Stimulated activated CD4-positive, alpha-beta T cell treated with anti-CD3 and anti-CD28 coated beads, Interleukin-2, amount 100 ng/mL, for 4 hours (primary cell): ENCODE results near the gene SLC6A20.

Experiments used
- DNase-seq: peaks from one replicate; pipeline ENCODE4 v3.0.0-alpha.2; 2020; ENCODE audit warnings: low read depth

The SLC6A20 gene, protein sequence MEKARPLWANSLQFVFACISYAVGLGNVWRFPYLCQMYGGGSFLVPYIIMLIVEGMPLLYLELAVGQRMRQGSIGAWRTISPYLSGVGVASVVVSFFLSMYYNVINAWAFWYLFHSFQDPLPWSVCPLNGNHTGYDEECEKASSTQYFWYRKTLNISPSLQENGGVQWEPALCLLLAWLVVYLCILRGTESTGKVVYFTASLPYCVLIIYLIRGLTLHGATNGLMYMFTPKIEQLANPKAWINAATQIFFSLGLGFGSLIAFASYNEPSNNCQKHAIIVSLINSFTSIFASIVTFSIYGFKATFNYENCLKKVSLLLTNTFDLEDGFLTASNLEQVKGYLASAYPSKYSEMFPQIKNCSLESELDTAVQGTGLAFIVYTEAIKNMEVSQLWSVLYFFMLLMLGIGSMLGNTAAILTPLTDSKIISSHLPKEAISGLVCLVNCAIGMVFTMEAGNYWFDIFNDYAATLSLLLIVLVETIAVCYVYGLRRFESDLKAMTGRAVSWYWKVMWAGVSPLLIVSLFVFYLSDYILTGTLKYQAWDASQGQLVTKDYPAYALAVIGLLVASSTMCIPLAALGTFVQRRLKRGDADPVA

DNA sequence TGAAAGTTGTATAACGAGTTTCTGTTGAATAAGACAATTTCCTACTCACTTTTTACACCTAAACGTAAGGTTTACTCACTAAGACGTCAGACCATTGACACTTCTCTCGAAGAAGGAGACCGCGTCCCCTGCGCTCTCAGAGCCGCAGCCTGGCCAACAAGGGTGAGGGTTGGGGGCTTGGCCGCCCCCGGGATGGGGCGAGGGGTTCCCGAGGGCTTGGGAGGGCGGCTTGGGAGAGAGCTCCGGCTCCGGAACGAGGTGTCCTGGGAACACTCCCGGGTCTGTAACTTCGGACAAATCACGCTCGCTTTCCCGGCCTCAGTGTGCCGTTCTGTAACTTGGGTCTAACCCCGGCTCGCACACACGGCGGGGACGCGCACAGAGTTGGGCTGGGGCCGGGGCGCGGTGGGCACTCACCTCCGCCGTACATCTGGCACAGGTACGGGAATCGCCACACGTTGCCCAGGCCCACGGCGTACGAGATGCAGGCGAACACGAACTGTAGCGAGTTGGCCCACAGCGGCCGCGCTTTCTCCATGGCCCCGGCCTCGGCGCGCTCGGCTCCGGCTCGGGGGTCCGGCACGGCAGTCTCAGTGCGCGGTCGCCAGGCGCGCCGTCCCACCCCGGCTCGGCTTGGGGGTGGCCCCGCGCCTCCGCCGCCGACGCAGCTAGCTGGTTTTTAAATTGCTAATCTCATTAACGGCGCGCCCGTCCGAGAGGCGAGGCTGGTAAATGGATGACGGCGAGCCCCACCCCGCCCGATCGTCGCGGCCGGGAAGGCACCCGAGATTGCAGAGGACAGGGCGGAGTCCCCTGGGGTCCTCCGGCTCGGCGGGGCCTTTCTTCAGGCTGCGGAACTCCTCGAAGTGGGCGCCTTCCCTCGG is at the start of gene SLC6A20:
TSS of gene SLC6A20 (minus strand) at position 655 of the 884 bp plus-strand sequence. CDS start at position 538, 117 bp downstream.
- DNase-seq, result no peak

DNA sequence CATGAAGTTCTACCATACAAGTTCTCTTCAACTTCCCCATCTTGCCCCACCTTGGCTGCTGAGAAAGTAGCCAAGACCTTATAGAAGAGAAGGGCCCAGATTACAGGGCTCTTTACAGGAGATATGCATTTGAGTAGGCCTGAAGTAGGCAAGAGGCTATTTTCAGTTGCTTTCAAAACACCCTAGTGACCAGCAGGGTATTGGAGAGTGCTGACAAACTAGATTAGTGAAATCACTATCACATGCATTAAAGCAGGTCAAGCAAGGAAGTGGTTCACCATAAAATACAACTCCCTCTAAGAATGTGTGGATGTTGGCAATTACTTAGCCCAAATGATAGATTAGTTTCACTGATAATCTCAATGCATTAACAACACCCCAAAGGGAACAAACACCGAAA is 48.3 kb upstream of the SLC6A20 start:
- DNase-seq, result no peak

DNA sequence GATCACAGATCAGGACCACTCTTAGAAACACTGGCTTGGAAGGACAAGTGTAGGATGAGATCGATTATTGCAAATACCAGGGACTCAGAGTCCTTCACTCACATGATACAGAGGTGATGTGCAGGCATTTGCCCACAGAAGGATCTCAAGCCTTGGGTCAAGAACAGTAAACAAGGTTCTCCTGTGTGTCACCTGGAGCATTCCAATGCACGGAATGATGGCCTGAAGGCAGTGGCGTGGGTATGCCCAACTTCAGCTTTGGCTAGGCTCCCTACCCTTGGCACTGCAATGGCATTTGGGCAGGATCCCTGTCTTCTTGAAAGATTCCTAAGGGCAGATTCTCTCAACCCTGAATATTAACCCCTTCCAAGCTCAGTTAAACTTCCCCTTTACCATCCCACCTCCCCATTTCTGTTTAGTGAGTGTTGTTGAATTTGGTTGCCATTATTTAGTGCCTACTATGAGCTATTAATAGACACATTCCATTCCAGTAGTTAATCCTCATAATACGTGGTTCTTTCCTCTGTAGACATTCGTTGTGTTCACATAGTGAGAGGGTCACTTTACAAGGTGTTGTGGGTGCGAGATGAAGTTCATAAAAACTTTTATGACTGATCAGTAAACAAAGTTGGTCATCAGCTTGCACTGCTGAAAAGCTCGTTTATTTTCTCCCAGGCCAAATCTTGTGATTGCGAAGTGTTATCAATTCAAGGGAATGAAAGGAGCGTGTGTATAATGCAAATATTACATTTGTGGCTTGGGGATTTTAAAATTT is 46.7 kb upstream of the SLC6A20 start:
- DNase-seq, result no peak

DNA sequence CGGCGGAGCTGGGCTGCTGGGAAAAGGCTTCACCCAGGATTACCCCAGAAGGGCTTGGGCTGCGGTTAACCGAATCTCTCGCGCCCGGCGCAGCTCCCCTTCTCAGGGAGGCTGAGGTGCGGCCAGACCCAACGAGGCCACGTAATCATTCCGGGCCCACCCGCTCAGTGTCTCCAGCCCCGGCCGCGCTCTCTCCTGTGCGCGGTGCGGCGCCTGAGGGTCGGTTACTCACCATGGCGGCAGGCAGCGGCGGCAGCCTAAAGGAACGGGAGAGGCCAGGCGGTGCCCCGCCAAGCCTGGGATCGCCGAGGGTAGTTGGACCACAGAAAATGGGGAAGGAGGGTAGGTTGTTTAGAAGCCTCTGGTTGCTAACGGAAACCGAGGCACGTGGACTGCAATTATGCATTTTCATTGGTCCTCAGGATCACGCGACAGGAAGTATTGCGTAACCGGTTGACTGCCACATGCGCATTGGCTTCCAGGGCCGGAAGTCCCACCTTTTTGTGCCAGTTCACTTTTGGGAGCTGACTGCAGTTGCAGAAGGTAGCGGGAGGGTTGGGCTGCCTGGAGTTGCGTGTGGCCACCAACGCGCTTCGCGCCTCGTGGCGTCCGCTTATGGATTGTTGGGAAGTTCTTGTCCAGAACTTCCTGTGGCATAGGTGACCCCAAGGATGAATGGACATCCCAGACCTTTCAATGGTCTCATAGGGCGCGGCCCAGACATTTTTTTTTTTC is 45.6 kb upstream of the SLC6A20 start, which contains the start of gene LZTFL1:
TSS of gene LZTFL1 (minus strand) at position 363 of the 735 bp plus-strand sequence. CDS start at position 235, 128 bp downstream.
- peak; percentile 88 for DNase-seq

DNA sequence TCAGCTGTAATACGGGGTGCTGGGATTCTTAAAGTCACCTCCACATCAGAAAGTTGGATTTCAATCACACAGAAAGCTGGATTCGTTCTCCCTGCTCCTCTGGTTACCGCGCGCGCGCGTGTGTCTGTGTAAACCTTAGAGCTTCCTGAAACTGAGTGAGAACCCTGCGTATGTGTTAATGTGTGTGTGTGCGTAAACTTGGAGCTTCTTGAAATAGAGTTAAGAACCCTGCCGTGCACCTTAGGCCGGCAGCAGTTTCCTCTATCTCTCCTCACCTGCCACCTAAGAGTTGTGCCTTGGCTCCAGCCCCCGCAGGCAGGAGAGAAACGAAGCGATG is 45.1 kb upstream of the SLC6A20 start:
- DNase-seq, result no peak

DNA sequence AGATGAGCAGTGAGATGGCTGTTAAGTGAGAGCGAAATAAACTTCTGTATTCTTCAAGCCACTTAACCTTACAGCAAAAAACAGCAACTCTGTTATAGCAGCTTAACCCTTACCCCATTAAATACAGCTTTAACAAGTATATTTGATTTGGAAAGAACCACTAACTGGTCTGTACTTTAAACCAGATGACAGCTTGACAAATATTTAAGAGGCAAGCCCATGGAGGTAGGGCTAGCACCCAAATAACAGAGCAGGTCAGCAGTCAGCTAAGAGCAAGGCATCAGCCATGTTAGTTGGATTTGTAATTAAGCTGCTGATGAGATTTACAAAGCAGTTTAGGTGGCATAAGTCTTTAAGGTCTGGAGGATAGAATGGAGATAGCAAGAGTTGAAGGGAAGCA is 42.1 kb upstream of the SLC6A20 start:
- DNase-seq, result no peak

DNA sequence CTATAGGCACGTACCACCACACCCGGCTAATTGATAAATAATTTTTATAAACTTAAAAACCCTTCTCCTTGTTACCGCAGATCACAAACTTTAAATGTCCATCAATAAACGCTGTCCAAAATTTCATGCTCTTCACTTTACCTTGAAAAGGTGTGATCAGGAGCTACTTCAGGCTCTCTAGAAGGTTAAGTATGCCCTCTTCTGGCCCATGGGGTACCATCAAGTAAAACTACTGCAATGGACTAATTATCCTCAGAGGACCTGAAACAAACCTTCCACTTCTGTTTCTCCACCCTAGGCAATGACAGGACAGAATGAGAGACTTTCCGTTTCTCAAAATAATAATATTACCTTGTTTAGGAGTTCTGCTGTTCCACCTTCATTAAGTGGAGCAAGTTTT is 36.4 kb upstream of the SLC6A20 start:
- no peak for DNase-seq

DNA sequence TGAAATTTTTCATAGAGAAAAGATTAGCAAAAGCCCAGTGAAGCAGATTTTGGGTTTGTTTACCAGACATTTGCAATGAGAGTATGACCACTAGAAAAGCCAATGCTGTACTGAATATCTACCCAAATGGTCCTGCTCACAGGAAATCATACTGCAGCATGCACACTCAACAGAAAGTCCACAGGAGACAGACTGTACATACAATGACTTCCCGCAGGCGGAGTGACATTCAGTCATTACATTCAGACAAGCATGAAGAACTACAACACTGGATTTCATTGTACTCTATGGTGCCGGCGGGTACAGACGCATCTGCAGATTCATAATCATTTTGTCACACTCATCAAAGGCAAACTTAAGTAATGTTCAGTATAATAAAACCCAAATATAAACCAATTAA is 33.8 kb upstream of the SLC6A20 start:
- DNase-seq, result no peak

DNA sequence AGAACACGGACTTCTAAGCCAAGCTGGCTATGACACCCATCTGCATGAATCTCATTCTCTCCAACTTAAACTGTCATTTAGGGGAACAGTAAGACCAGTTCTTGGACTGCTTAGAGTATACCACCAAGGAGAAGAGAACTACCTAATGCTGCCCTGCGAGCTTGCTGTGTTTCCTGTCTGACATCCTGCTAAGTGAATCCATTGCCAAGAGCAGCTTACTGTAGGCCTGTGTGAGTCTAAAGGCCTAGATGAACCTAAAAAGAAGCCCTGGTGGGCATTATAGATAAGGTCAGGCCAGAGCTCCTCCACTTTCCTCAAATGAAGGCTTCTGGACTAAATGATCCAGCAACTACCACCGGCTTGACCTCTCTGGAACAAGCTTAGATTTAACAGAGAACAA is 30.6 kb upstream of the SLC6A20 start:
- DNase-seq, result no peak

DNA sequence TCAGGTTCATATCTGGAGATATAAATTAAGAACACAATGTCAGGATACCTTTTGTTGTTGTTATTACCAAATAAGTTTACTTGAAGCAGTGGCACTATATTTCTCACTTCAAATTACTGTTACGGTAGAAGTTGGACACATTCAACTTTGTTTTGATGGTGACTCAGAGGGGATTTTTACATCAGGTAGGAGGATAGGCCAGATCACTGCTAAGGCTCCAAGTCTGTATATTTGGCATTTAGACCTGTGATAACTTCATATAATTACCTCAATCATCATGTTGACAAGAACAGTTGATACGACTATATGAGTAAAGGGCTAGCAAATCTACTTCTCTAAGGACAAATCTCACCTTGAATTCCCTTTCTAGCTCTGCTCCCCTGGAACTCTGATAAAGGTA is 30.0 kb upstream of the SLC6A20 start:
- no peak for DNase-seq

DNA sequence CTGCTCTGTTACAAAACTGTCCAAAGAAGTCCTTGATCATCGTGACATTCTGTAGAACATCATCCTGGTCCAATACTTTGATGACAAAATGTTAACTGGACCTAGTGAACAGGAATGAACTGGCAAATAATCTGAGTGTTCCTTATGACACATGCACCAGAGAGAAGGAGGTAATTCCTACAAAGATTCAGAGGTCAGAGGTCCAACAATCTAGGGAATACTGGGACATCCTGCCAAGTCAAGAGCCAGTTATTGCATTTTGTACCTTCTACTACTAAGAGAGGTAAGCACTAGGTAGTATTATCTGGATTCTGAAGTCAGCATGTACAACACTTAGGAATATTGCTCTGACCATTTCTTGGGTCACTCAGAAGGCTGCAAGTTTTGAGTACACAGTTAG is 24.8 kb upstream of the SLC6A20 start:
- no peak for DNase-seq

DNA sequence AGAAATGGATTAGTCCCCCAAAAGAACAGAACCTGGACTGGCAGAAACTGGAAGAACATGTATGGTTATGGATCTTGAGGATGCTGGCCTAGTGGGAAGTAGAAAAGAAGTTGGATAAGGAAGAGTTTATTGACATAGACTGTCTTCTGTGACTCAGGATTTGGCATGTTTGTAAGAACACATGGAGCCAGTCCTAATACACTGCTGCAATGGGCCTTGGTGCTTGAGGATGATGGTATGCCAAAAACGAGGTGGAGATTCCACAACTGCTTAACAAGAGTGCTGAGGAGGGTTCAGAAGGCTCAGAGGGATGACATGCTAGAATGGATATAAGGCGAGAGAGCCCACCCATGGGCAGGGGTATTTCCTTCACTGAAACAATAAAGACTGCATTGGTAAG is 23.2 kb upstream of the SLC6A20 start:
- no peak for DNase-seq

DNA sequence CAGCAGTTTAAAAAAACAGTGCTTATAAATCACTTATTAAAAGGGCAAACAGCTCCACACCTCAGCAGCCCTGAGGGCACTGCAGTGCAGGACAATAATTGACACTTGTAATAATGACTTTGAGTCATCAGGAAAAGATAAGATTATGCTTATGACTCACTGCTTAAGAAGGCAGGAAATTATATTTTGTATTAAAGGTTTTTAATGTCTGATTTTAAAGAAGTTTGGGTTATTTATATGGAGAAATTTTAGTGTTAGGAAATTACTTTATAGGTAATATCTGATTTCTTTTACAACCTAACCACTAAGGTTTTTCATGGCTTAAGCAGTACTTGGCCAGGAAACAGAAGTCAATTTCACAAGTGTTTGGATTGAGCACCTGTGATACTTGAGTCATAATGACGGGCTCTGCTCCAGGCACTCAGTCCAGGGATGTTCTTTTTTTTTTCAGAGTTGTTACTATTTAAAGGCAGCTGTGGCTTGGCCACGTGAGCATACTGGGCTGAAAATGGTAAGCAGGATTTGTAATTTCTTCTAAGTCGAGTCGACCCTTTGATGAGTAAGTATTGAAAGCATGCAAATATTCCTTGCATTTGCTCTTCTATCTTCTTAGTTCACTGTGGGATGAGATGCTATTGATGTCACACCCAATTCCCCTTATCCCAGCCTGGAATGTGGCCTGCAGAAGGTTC is 21.6 kb upstream of the SLC6A20 start:
- DNase-seq, result no peak

DNA sequence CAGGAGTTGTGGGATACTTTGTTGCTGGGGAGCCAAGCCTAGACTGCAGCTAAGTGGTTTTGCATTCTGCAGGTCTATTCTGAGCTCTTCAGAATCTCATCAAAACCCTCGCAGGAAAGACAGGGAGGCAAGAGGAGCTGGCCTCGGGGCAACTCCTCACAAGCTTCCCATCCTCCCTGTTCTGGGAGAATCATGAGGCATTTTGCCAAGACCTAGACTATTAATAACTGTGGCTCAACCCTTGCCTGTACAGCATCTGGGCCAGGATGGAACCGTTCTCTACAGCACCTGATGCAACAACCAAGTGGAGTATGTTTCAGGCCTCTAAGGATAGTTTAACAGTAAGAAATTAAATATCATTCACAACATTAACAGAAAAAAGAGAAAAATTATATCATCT is 20.2 kb upstream of the SLC6A20 start:
- DNase-seq, result no peak

DNA sequence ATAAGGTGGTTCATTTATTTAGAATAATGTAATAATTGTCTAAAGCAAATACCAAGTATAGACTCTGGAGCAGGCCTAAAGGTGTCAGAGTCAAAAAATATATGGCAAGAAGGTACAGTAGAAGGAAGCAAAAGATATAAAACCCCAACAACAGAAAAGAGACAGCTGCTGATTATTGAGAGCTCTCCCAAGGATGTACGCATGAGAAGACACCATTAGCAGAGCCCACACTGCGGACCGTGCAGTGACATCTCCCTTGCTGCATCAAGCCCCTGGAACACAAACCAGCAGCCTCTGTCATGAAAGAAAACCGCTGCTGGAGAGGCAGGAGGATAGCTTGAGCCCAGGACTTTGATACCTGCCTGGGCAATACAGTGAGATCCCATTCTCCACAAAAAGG is 18.0 kb upstream of the SLC6A20 start:
- DNase-seq, result no peak

DNA sequence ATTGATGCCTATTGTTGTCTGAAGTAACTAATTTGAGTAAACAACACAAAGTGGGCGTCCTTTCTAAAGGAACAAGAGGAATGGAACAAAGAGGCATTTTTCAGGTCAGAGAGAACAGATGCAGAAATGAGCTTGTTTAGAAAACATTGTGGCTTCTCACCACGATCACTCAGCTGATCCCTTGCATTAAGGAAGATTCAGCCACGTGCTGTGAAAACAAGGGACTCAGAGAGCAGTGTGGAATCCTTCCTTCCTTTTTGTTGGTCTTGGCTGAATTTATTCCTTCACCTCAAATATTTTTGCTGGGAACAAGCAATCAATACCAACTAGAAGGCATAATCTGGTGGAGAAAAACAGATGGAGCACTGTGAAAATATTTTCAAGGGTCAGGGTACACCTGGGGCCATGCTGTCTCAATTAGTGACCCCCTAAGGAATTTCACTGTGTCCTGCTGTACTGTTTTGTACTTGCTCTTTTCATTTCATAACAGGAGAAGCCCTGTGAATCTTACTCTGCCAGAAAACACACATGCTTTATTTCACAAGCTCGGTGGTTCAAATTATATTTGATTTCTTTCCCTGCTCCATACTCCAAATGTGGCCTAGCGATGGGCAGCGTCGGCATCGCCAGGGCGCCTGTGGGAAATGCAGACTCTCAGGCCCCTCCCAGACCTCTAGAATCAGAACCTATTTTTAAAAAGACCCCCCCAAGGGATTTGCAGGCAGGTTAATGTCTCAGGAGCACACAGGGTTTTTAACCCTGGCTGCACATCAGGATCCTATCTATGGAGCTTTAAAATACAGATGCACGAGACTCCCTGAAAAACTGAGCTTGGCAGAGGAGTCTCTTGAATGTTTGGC is 11.6 kb upstream of the SLC6A20 start:
- DNase-seq, result no peak

DNA sequence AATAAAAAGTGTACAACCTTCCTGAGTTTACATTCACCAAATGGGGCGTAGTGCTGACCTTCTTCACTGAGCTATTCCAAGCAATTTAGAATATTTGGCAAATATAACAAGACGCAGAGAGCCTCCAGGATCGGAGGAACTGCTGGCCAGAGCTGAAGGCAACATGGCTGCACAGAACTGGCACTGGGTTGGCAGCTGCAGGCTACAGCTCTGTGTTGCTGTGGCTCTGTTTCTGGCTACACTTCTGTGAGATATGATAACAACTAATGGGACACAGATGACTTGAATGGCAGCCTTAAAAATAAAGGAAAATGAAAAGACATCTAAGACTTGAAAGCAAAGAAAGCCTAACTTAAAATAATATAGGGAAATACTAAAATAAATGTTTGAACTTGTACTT is 10.8 kb upstream of the SLC6A20 start:
- no peak for DNase-seq

DNA sequence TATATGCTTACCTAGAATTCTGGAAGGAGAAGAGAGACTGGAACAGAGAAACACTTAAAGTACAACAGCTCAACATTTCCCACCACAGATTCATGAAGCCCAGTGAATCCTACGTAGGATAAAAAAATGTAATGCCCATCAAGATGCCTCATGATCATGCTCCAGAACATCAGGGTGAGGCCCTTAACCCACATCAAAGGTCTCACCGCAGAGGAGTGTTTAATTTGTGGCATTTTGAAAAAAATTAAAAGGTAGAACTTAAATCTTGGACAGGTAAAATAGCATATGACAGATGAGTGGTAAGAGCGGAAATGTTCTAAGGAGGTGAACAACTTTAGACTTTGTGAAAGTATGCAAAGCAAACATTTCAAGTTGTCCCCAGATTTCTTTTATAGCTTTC is 9.7 kb upstream of the SLC6A20 start:
- DNase-seq, result no peak

DNA sequence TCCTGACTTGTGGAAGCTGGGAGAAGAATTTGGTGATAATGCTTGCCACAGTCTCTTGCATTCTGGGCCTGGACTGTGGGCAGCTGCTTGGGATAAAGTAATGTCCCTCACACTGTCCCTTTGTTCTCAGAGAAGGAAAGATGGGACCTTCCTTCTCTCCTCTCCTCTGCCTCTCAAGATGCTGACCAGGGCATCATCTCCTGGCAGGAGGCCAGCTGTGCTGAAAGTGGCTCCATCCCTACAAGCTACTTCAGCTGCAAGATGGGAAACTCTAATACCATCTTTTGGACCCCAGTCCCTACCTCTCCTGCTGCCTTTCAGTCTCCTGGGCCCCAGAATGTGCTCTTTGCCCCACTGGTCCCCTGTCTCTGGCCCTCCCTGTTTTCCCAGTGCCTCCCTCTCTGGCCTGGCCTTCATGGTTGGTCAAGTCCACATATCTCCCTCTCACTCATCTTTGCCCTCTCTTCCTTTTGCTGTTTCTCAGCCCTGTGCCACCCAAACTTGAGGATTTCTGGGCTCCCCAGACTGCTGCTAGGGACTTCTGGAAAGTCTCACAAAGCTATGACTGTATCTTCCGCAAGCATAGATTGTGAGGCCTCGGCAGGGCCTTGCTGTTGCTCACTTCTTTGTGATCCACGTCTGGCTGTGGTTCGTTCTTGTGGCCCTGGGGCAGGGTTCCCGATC is 7.1 kb upstream of the SLC6A20 start:
- DNase-seq, result no peak
